GM19239 (cell line): Measurements from ENCODE around the gene VTCN1.
"Not testable (repeated sequence)": the region's sequence is repeated elsewhere in the genome, so short reads cannot be mapped to it uniquely, and the experiment has no call there.

Experiments used
- DNase-seq: peaks from one replicate; pipeline ENCODE4 v3.0.0; 2011; ENCODE audit warnings: low spot score; ENCODE audit not compliant: insufficient read length
- FAIRE-seq: peaks from 2 replicates; lab custom pipeline; 2011; peaks lifted over from hg19 to GRCh38; lab: Jason Lieb, UNC

VTCN1 gene

DNA sequence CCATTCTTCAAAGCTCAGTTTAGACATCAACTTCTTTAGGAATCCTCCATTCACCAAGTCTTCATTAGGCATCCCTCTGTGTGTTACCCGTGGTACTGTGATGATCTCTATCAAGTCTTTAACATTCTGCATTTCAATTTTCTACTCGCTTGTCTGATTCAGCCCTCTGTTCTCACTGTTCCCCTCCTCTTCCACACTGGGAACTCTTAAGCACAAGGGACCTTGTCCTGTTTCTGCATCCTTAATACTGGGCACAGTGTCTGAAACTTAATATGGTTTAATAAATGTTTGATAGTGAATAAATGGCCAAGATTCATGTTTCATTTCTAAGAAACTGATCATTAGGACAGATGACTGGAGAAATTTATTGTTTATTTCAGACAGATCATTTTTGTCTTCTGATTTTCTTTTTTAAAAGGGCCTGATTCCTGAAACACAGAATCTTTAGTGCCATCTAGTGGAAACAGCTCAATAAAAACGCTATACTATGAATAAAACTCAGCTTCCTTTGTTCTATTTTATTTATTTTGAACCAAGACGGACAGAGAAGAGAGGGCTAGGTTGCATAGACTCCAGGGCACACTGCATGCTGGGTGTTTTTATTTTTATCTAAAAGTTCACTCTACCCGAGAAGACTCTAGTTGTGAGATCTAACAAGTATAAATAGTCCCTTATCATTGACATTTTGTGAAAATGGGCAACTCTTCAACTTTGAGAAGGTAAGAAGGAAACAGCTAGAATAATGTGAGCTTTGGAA, 82.2 kb downstream of the VTCN1 start:
- FAIRE-seq (peak; percentile 14), DNase-seq (no peak)

DNA sequence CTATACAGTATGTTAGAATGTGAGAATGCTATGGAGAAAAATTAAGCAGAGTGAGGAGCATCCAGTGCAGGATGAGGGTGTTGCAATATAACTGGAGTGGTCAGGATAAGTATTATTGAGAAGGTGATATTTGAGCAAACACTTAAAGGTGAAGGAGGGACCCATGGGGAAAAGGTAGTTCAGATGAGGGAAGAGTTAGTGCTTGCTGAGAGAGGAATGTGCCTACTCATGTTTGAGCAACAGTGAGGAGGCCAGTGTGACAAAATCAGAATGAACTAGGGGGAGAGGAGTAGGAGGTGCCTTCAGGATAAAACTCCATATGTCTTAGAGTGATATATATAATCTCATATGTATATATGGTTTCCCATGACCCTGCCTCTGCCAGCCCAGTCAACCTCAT, 82.9 kb downstream of the VTCN1 start:
- no peak for FAIRE-seq
- DNase-seq: no peak

DNA sequence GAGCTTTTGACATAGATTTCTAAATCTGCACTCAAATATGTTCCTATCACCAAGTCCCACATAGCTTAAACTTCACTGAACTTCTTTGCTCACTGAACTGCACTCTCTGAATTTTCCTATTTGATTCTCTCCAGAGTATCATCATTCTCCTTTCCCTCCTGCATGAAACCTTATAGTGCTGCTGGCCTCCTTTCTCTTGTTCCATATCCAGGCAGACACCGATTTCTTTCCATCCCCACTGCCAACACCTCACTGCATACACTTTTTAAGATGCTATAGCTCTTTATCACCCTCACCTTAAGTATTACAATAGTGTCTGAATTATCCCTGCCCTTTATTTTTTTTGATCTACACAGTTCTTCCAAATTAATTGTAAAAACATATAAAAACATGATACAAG, 86.1 kb downstream of the VTCN1 start:
- FAIRE-seq (no peak), DNase-seq (no peak)

DNA sequence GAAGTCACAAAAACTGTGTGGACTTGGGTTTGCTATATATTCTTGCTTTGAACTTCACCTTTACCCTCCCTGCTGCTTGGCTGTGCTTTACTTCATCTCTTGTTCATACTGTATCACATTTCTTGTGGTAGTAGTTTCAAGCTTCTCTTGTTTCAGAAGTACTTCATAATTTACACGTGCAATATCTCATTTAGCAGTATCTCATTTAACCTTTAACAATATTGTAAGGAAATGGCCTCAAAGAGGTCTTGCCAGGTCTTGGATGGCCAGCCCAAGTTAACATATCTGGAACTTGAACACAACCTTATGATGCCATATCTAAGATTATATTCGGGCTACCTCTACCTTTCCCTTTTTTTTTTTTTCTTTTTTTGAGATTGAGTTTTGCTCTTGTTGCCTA, 87.5 kb downstream of the VTCN1 start:
- DNase-seq: no peak
- FAIRE-seq: no peak

DNA sequence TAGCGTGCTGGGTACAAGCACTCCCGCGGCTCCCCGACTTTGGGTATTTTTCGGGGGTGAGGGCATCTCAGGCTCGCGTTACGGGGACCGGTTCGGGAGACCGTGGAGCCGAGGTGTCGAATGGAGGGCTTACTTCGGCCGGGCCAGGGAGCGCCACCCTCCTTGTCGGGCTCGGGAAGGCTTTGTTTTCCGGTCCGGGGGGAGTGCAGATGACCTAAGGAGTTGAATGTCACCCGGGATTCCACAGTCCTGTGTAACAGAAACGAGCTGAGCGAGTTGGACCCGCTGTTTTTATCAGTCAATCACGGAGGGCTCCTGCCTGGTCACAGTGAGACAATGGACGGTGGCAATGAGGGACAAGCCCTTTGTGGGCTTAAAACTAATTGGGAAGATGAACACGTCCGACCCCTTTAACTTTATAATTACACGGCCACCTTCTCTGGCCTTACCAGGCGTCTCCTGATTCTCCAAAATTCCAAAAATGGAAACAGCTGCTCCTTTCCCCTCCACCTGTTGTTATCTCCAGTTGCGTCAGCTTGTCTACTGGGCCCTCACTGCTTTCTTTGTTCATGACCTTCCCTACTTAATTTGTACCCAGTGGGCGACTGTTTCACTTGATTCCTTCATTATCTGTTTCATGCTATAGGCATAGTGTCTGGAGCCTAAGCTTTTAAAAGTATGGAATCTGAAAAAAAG, 88.2 kb downstream of the VTCN1 start:
- FAIRE-seq (no peak), DNase-seq (no peak)

DNA sequence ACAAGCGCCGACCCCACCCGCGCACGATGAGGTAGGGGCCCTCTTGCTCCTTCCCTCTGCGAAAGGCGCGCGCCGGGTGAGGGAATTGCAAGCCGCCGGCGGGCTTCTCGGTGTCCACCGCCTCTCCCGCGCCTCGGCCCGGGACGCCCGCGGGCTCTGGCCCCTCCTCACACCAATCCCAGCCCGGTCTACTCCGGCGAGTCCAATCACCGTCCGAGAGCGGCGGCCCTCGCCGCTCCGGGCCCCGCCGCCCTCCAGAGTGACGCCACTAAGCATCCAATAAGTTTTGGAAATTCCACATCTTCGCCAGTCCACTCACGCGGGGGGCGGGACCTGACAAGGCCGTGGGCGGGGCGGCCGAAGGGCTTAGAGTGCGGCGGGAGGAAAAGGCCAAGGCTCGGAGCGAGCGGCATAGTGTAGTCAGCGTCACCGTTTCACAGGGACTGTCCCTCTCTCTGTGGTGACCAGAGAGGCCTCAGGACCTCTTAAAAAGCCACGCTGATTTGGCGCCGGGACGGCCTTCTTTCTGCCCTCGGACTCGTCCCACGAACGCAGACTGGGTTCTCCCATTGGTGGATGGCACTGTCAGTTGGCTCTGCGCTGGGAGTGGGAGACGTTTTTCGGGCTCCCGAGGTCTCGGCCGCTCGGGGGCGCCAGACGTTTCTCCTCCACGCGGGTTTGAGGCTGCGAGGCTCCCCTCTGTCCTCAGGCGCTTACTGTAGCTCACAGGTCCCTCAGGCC, 89.0 kb downstream of the VTCN1 start, which contains the start of gene TRIM45:
TSS of gene TRIM45 (minus strand) at position 161 of the 741 bp plus-strand sequence. CDS start 548 bp downstream, outside the sequence.
- FAIRE-seq (peak; percentile 88), DNase-seq (peak; percentile 79)

DNA sequence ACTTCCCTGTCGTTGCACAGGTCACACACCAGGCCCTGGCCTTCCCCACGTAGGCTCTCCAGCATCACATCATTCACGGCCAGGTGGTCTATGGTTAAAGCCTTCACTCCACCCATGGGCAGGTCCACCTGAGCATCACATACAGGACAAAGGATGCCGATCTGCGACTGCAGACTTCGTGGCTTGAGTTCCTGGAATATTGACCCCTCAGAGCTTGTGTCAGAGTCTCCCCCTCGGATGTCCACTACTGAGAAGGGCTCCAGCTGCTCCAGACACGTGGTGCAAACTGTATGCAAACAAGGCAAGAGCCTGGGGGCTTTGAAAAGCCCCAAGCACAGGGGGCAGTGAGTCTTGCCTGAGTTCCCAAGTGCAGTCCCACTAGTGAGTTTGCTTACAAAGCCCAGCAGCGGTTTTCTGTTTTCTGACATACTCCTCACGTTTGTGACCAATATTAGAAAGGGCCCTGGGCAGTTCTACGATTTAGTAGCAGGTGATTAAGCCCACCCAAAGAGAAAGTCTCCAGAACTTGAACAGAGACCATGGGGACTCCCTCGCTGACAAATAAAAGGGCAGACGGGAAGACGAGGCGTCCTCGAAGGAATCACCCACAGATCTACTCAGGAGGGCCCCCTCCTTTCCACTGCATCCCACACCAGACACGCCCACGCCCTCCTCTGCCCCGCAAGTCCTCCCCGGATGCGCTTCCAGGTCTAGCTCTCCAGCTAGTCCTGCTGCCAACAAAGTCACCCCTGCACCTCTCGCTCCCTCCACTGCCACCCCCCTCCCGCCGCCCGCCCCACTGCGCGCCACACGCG, 89.7 kb downstream of the VTCN1 start:
- DNase-seq: no peak
- no peak for FAIRE-seq

DNA sequence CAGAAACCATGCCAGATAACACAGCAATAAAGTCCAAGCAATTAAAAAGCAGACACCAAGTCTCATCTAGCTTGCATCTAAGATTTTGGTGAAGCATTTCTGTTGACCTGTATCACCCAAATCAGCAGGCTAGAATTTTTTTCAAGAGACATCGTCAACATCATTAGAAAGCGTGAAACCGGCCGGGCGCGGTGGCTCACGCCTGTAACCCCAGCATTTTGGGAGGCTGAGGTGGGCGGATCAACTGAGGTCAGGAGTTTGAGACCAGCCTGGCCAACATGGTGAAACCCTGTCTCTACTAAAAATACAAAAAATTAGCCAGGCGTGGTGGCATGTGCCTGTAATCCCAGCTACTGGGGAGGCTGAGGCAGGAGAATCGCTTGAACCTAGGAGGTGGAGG, 91.6 kb downstream of the VTCN1 start:
- not testable (repeated sequence) for DNase-seq, FAIRE-seq

DNA sequence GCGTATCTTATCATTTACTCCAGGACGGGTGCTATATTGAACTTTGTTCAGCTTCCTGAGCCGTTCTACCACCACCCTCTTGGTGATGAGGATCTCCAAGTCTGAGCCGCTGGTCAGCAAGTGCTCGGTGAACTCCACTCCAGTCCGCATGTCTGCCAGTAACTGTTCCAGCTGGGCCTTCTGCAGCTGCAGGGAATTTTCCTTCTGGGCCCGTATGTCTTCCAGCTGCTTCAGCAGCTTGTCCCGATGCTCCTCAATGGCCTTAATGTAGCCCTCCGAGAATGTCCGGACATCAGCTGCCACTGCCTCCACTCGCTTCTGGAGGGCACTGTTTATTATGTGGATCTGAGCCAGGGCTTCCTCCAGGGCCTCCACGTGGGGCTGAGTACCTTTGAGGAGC, 92.6 kb downstream of the VTCN1 start:
- FAIRE-seq (no peak), DNase-seq (no peak)

DNA sequence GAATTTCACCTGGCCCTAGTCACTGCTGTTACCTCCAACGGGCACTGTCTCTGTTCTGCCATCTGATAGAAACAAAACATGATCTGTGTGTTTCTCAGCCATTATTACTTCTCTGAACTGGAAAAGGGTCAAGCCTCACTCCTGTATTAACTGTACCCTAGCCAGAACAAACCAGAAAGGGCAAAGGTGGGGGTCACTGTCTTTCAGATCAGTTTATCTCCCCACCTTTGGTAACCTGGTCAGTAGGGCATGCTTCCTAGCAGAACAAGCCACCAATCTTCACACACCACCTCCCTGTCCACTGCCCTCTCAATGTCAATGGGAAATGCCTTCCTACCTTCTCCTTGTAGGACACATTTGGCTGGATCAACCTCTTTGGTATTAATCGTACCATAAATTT, 93.0 kb downstream of the VTCN1 start:
- FAIRE-seq (no peak), DNase-seq (no peak)

DNA sequence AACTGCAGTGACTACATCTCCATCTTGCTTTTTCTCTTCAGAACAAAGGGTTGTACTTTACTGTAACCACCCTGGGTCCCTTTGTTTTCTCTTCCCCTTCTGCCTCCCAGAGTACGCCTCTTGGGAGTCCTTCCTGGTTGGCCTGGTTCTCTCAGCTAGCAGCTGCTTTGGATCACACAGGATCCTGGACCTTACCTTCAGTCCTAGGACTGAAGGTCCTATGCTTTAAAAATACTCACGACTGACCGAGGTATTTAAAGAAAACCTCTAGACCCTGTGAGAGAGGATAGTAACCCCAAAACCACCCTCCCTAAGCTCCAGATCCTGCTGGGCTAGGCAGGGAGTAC, 94.0 kb downstream of the VTCN1 start:
- FAIRE-seq (no peak), DNase-seq (no peak)

DNA sequence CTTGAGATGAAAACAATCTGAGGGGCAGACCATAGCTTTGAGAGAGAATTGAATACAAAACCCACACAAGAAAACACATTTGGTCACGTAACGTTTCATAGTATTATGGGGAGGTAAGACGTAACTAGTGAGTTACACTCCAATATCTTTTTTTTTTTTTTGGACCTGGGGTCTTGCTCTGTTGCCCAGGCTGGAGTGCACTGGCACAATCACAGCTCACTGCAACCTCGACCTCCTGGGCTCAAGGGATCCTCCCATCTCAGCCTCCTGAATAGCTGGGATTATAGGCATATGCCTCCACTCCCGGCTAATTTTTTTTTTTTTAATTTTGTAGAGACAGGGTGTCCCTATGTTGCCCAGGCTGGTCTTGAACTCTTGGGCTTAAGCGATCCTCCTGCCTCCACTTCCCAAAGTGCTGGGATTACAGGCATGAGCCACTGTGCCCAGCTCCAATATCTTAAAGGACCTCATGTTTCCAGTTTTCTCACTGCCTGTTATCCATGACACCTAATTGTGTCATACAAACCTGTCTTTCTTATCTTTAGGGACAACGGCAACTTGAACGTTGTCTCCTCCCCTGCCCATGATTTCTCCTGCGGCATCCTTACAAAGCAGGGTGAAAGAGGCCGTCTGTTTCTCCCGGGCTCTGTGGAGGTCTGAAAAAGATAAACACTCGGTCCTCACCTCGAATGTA, 94.5 kb downstream of the VTCN1 start:
- no peak for DNase-seq
- FAIRE-seq: no peak

DNA sequence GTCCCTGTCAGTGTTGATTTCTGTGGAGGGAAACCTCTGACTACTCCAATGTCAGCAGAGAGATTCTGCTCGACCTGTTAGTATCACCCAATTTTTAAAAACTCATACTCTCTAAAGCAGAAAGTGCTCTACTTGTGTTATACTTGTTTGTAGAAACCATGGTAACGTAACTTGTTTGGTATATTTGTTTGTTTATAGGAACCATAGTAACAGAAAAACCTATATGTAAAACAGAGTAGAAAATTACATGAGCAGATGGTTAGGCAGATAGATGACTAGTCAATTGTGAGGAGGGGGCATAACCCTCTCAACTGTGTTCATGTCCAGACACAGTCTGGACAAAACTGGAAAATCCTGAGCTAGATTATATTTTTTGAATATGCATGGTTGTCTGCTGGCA, 95.8 kb downstream of the VTCN1 start:
- DNase-seq: no peak

DNA sequence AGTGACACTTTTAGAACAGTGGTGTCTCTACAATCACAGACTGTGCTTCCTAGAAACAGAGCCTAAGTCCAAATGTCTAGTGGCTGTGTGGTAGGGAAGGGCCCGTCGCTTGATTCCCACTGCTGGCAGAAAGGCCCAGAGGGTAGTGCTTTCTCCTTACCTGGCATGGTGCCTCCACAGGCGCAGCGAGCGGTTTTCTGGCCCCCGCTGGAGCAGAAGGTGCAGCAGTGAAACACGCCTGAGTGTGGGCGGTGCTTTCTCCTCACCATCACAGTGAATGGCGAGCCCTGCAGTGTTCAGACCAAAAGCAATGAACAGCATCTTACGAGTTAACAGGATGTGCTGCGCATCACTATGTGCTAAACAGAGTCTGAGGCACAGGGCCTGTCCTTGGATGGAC, 97.5 kb downstream of the VTCN1 start:
- DNase-seq (no peak), FAIRE-seq (no peak)

More for the DNA sequence above, 95.8 kb downstream of the VTCN1 start:
- no peak for FAIRE-seq

DNA sequence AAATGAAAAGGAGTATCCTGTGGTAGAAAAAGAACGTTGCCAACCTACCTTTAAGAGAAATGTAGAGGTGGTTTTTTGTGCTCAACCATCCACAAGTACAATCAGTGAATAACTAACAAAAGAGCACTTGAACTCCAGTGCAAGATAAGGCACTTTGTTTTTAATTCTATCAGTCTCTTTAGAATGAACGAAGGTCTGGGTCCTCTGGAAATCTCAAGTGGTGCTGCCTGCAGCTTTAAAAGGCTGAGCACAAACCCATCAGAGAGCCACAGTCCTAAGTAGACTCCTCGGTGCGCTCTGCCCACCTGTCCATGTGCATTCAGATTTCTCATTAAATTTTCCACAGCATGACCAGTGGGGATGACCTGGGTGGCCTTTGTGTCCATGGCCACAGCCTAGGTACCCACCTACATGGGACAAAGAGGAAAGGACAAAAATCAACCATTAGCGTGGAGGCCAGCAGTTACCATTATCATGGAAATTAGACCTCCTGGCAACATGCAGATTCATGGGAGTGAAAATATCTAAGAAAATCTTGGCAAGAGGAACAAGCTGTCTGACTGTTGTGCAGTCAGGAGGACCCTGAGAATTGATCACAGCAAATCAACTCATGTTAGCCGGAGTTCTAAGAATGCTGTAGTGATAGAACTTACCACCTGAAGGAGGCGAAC, 98.5 kb downstream of the VTCN1 start:
- DNase-seq: no peak
- FAIRE-seq: no peak

DNA sequence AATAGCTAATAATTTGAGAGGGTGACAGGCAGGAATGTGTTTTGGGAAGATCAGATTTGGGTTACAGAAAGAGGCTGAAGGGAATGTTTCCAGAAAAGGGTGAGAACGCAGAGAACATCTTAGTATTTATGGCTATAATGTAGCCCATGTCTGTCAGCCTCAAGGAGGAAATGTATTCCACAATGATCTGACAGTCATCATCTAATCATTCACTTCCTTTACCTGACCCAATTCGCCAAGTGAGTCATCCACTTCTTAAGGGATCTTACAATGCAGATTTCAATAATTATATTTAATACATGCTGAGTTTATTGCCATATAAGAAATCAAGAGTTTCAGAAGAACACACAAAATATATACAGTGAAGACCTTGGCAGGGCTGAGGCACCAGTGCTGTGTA, 100.0 kb downstream of the VTCN1 start:
- DNase-seq: no peak
- no peak for FAIRE-seq

DNA sequence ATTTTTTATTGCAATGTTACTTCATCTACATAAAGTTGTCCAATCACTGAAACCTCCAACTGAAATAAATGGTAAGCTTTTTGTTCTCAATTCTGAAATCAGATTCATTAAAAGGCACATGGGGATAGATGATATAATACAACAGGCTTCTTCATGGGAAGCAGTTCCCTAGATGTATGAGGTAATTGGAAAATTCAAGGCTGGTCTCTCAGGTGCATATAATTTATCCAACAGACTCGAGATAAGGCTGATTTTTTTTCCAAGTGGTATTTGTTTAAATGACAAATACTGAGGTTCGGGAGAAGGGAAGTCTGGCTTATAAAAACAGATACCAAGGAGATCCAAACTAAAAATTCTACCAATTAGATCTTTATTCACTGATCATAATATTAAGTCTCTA, 103.4 kb downstream of the VTCN1 start:
- DNase-seq (no peak), FAIRE-seq (no peak)

DNA sequence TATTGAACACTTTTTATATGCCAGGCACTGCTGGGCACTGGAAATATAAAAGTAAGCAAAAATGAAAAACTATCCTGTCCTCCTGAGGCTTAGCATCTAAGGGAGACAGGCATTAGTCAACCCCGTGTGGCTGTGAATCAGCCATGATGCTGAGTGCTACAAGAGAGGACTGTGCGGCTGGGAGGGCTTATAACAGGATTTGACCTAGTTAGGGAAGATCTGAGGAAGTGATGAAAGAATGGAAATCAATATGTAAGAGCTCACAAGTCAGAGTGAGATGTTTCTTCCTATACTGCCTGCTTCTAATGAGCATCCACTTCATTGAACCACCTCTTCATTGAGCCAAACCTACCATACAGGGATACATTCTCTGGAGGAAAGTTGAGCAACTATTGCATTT, 104.2 kb downstream of the VTCN1 start:
- FAIRE-seq: no peak

DNA sequence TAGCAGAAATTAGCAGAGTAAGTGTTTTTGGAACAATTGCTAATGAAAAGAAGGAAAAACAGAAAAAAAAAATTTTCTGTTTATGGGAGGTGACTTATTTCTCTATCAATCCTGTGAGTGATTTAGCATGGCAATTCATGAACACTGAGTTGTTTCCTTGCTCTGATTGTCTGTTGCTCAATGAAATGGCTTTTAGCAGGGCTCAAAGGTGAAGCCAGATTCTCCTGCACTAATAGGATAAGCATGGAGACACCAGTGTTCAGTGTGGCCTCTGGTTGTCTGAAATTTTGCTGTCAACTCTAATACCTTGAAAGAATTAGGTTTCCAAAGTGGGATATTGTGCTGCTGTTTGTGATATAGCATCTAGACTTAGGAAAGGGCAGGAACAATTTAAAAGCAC, 105.0 kb downstream of the VTCN1 start:
- no peak for DNase-seq
- FAIRE-seq: no peak

More for the DNA sequence above, 104.2 kb downstream of the VTCN1 start:
- no peak for DNase-seq
